HepG2 (cell line): ENCODE results near the gene PRR33. TPM values are rescaled to one million over a fixed set of nuclear protein-coding genes. Genes with fewer than 3 reads are reported as not detected.

Experiments
- ATAC-seq: fragments of 200-7000 bp; cut with Tn5 transposase; 3 replicates; pipeline ENCODE4 v1.9.1; 2020; ENCODE audit warnings: mild to moderate bottlenecking, moderate library complexity
- BruUV-seq: library from RNA; stranded (reverse); fragments of 400-500 nt; replicated peaks from 2 replicates; lab custom pipeline; 2021; lab: Mats Ljungman, UMichigan
- CTCF ChIA-PET: fragments of 300-600 bp; formaldehyde crosslinking; extraction: SDS; loops from one replicate; lab custom pipeline; 2021; ENCODE audit warnings: low total read pairs, inconsistent platforms, low intra/inter-chr PET ratio; lab: Yijun Ruan, JAX
- POLR2A ChIA-PET: fragments of 350-600 bp; sonication (Branson Sonifier 250); formaldehyde crosslinking; loops from one replicate; lab custom pipeline; 2020; ENCODE audit warnings: antibody characterized with exemption, inconsistent platforms; lab: Yijun Ruan, JAX
- DNase-seq: peaks from one replicate; pipeline ENCODE4 v3.0.0-alpha.2; 2015; ENCODE audit warnings: low spot score
- FAIRE-seq: peaks from 3 replicates; lab custom pipeline; 2011; peaks lifted over from hg19 to GRCh38; lab: Jason Lieb, UNC
- H2AFZ ChIP-seq: one replicate; pipeline ENCODE4 v1.6.1; 2011; ENCODE audit warnings: low read length, inconsistent platforms
- H3K27ac ChIP-seq: fragments of 300-600 bp; 3 replicates; pipeline ENCODE4 v1.8.0; 2011; ENCODE audit warnings: mixed run types, mild to moderate bottlenecking, mixed read lengths, low read length, inconsistent platforms; ENCODE audit not compliant: insufficient read depth; ENCODE audit errors: extremely low read length
- H3K27me3 ChIP-seq, 2 experiments: fragments of 200-600 bp in 1 of 2; 2 replicates in 1 of 2; 3 replicates in 1 of 2; pipeline versions ENCODE4 v1.6.0 to v1.8.0; 2011; ENCODE audit warnings: low read length in 2 of 2, mild to moderate bottlenecking in 2 of 2, moderate library complexity in 2 of 2, inconsistent platforms in 1 of 2; ENCODE audit not compliant: insufficient read depth in 2 of 2, control insufficient read depth in 1 of 2
- H3K36me3 ChIP-seq, 2 experiments: fragments of 200-600 bp in 1 of 2; replicated peaks in 1 of 2; 2 replicates in 1 of 2; 3 replicates in 1 of 2; pipeline versions ENCODE4 v1.5.1 to v1.8.0; 2011; ENCODE audit warnings: low read length in 2 of 2, inconsistent platforms in 1 of 2; ENCODE audit not compliant: insufficient read depth in 2 of 2, control insufficient read depth in 1 of 2
- H3K4me1 ChIP-seq: 2 replicates; pipeline ENCODE4 v1.5.1; 2012; ENCODE audit warnings: low read length, inconsistent platforms; ENCODE audit not compliant: insufficient read depth
- H3K4me2 ChIP-seq: 2 replicates; pipeline ENCODE4 v1.6.0; 2011; ENCODE audit warnings: low read depth, low read length, inconsistent platforms
- H3K4me3 ChIP-seq, 3 experiments: fragments of 200-600 bp in 1 of 3; sonication (generic), shearing (Covaris generic) in 1 of 3; replicated peaks in 1 of 3; 2 replicates each; pipeline ENCODE4 v1.5.1; 2011 to 2016; ENCODE audit warnings: low read length in 3 of 3, inconsistent platforms in 2 of 3, low read depth in 2 of 3, mild to moderate bottlenecking in 2 of 3, control low read depth in 1 of 3, mixed read lengths in 1 of 3; ENCODE audit not compliant: insufficient read depth in 1 of 3
- H3K79me2 ChIP-seq: one replicate; pipeline ENCODE4 v1.6.1; 2011; ENCODE audit warnings: low read length, inconsistent platforms; ENCODE audit not compliant: insufficient read depth
- H3K9ac ChIP-seq: 2 replicates; pipeline ENCODE4 v1.6.0; 2011; ENCODE audit warnings: mild to moderate bottlenecking, low read depth, low read length, inconsistent platforms; ENCODE audit not compliant: insufficient read depth
- H3K9me3 ChIP-seq: 2 replicates; pipeline ENCODE4 v1.5.1; 2012; ENCODE audit warnings: mild to moderate bottlenecking, low read length
- H4K20me1 ChIP-seq: 2 replicates; pipeline ENCODE4 v1.6.0; 2011; ENCODE audit warnings: inconsistent platforms, mild to moderate bottlenecking, low read length, moderate library complexity; ENCODE audit not compliant: insufficient read depth
- GATAD1 ChIP-seq: IDR thresholded peaks from 2 replicates; pipeline ENCODE4 v1.6.1; 2016; ENCODE audit warnings: missing genetic modification reagents, missing compliant biosample characterization
- JDP2 ChIP-seq: sonication (generic); formaldehyde crosslinking; IDR thresholded peaks from 2 replicates; pipeline ENCODE4 v1.8.1; 2022; ENCODE audit warnings: missing genetic modification reagents, borderline replicate concordance
- KLF6 ChIP-seq: IDR thresholded peaks from 2 replicates; pipeline ENCODE4 v1.8.0; 2016; ENCODE audit warnings: missing biosample characterization, missing genetic modification reagents
- NFE2 ChIP-seq: sonication (generic); formaldehyde crosslinking; IDR thresholded peaks from 2 replicates; pipeline ENCODE4 v1.4.0; 2020; ENCODE audit warnings: missing genetic modification reagents
- TBL1XR1 ChIP-seq: fragments of 150-350 bp; IDR thresholded peaks from 2 replicates; pipeline ENCODE4 v1.6.1; 2014; ENCODE audit warnings: borderline replicate concordance, low read length; ENCODE audit not compliant: partially characterized antibody
- U2AF2 ChIP-seq: fragments of 200-400 bp; formaldehyde crosslinking; IDR thresholded peaks from 2 replicates; pipeline ENCODE4 v1.6.1; 2017; ENCODE audit warnings: low read depth, mild to moderate bottlenecking, low read length
- ZNF263 ChIP-seq: sonication (generic); formaldehyde crosslinking; IDR thresholded peaks from 2 replicates; pipeline ENCODE4 v1.4.0; 2020; ENCODE audit warnings: missing genetic modification reagents
- ZNF34 ChIP-seq: sonication (generic); formaldehyde crosslinking; IDR thresholded peaks from 2 replicates; pipeline ENCODE4 v1.4.0; 2020; ENCODE audit warnings: mild to moderate bottlenecking, missing genetic modification reagents, borderline replicate concordance
- ZNF572 ChIP-seq: sonication (generic); formaldehyde crosslinking; IDR thresholded peaks from 2 replicates; pipeline ENCODE4 v1.5.1; 2020; ENCODE audit warnings: mild to moderate bottlenecking, missing genetic modification reagents
- ZNF746 ChIP-seq: sonication (generic); formaldehyde crosslinking; IDR thresholded peaks from 2 replicates; pipeline ENCODE4 v1.8.0; 2022; ENCODE audit warnings: mild to moderate bottlenecking, missing genetic modification reagents
- WGBS: methylation state at CpG from one replicate; pipeline ENCODE4 v1.1.6; 2017; ENCODE audit warnings: low lambda C conversion rate; 5-methylcytosine and 5-hydroxymethylcytosine counted together
- in situ Hi-C: cut with HindIII; loops from 2 replicates; pipeline ENCODE4 v1.10.0; 2017; ENCODE audit warnings: low pct_unique_long_range_greater_than_20kb; ENCODE audit not compliant: extremely low pct_ligation_motif_present
- intact Hi-C: fragments of 100-400 bp; cut with micrococcal nuclease; formaldehyde crosslinking; loops from one replicate; pipeline ENCODE4 v1.10.0; 2022; ENCODE audit not compliant: unreplicated experiment
- polyA plus RNA-seq, 8 experiments: library from polyadenylated mRNA; depleted of rRNA in 3 of 8; stranded (reverse) in 7 of 8; unstranded in 1 of 8; fragments of >200 nt; fragmentation: Illumina TruSeq in 4 of 8; extraction: Trizol in 4 of 8; gene quantifications; 2 replicates each; pipeline versions ENCODE4 v1.2.1 to v1.2.3, GENCODE V29; 2011 to 2016; ENCODE audit warnings: low read depth in 4 of 8, missing spikeins in 1 of 8, mixed read lengths in 1 of 8; ENCODE audit not compliant: insufficient read depth in 1 of 8
- total RNA-seq, 5 experiments: library from RNA; depleted of rRNA; stranded (reverse); fragments of >200 nt; fragmentation: Illumina TruSeq; extraction: Trizol; gene quantifications; 2 replicates each; pipeline ENCODE4 v1.2.3, GENCODE V29; 2016; ENCODE audit warnings: low read depth in 1 of 5
- TF ChIP-seq, protein P1 (sequence below): sonication (generic); formaldehyde crosslinking; IDR thresholded peaks from 2 replicates; pipeline ENCODE4 v1.5.0; 2020; ENCODE audit warnings: missing genetic modification reagents
- TF ChIP-seq, protein P2 (sequence below): sonication (generic); formaldehyde crosslinking; IDR thresholded peaks from 2 replicates; pipeline ENCODE4 v1.5.1; 2020; ENCODE audit warnings: missing genetic modification reagents, mild to moderate bottlenecking, borderline replicate concordance
- TF ChIP-seq, protein P3 (sequence below): sonication (generic); formaldehyde crosslinking; IDR thresholded peaks from 2 replicates; pipeline ENCODE4 v1.4.0; 2020; ENCODE audit warnings: missing genetic modification reagents

Gene PRR33
- total and polyA plus RNA-seq, 2 of the 13 experiments (the other 11 are each of a cell fraction or from before 2014, with no cell fraction given): not detected

DNA sequence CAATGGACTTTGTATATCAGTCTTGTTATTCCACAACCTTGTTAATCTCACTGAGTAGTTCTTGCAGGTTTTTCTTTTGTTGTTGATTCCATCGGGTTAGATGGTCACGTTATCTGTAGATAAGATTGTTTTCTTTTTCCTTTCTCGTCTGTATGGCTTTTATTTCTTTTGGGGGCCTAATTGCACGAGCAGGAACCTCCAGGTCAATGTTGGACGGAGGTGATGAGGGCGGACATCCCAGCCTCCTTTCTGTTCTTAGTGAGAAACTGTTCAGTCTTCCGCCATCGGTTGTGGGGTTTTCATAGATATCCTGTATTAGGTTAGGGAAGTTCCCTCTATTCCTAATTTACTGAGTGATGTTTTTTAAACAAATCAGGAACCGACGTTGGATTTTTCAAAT, 4.8 kb upstream of the PRR33 start:
- H3K27me3 ChIP-seq: peaks cover under 1 to 31% of the 10 kb centered on the region in 2 experiments; a peak in 3 of 5 replicates
- H3K79me2 ChIP-seq: no peaks in the 10 kb centered on the region
- TF ChIP-seq KLF6 (CRISPR knock-in tag): no peak
- TF ChIP-seq GATAD1 (CRISPR knock-in tag): no peak
- TF ChIP-seq ZNF34: no peak
- TF ChIP-seq JDP2 (CRISPR knock-in tag): no peak
- TF ChIP-seq TBL1XR1: no peak
- no peak for TF ChIP-seq ZNF572 (CRISPR knock-in tag)
- TF ChIP-seq, protein P1, sequence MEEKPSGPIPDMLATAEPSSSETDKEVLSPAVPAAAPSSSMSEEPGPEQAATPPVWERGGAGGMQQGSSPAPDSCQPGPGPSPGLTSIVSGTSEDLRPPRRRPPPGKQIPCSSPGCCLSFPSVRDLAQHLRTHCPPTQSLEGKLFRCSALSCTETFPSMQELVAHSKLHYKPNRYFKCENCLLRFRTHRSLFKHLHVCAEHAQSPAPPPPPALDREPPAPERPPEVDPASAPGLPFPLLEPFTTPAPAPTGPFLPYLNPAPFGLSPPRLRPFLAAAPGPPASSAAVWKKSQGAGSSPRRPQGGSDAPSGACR: no peak
- TF ChIP-seq ZNF263 (CRISPR knock-in tag): no peak
- TF ChIP-seq, protein P2, sequence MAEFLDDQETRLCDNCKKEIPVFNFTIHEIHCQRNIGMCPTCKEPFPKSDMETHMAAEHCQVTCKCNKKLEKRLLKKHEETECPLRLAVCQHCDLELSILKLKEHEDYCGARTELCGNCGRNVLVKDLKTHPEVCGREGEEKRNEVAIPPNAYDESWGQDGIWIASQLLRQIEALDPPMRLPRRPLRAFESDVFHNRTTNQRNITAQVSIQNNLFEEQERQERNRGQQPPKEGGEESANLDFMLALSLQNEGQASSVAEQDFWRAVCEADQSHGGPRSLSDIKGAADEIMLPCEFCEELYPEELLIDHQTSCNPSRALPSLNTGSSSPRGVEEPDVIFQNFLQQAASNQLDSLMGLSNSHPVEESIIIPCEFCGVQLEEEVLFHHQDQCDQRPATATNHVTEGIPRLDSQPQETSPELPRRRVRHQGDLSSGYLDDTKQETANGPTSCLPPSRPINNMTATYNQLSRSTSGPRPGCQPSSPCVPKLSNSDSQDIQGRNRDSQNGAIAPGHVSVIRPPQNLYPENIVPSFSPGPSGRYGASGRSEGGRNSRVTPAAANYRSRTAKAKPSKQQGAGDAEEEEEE (CRISPR knock-in tag): no peak
- TF ChIP-seq NFE2 (CRISPR knock-in tag): no peak
- TF ChIP-seq, protein P3, sequence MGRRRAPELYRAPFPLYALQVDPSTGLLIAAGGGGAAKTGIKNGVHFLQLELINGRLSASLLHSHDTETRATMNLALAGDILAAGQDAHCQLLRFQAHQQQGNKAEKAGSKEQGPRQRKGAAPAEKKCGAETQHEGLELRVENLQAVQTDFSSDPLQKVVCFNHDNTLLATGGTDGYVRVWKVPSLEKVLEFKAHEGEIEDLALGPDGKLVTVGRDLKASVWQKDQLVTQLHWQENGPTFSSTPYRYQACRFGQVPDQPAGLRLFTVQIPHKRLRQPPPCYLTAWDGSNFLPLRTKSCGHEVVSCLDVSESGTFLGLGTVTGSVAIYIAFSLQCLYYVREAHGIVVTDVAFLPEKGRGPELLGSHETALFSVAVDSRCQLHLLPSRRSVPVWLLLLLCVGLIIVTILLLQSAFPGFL (CRISPR knock-in tag): no peak
- TF ChIP-seq ZNF746 (CRISPR knock-in tag): no peak
- TF ChIP-seq U2AF2: no peak
- ChIA-PET CTCF (no interaction called here), POLR2A (no interaction called here)
- in situ Hi-C loops: no loop called here
- no peak overlapping the region for H3K4me2 ChIP-seq
- FAIRE-seq (no peak), ATAC-seq (no peak), DNase-seq (no peak)
- H3K9me3 ChIP-seq: no peaks in the 10 kb centered on the region
- intact Hi-C loops: no loop called here
- no peak overlapping the region for H3K4me3 ChIP-seq
- H3K9ac ChIP-seq: no peak overlapping the region
- 37% methylated on average over 10 of the region's 10 CpGs for WGBS
- BruUV-seq: no TSS peak
- no peak overlapping the region for H3K27ac ChIP-seq
- H4K20me1 ChIP-seq: no peaks in the 10 kb centered on the region
- no peaks in the 10 kb centered on the region for H3K36me3 ChIP-seq
- no peak overlapping the region for H2AFZ ChIP-seq
- peaks cover 9% of the 10 kb centered on the region for H3K4me1 ChIP-seq
